ENCODE results near the gene CCIN. TPM values are rescaled to one million over a fixed set of nuclear protein-coding genes. Genes with fewer than 3 reads are reported as not detected.

The CCIN gene
- 1.4 TPM in 1 of 2 replicates, not detected in the other for total RNA-seq

GRCh38 chr9:36169166-36169565 lies at the start of gene CCIN:
TSS of gene CCIN (plus strand) at chr9:36169388. CDS start at chr9:36169503, 115 bp downstream.

DNA sequence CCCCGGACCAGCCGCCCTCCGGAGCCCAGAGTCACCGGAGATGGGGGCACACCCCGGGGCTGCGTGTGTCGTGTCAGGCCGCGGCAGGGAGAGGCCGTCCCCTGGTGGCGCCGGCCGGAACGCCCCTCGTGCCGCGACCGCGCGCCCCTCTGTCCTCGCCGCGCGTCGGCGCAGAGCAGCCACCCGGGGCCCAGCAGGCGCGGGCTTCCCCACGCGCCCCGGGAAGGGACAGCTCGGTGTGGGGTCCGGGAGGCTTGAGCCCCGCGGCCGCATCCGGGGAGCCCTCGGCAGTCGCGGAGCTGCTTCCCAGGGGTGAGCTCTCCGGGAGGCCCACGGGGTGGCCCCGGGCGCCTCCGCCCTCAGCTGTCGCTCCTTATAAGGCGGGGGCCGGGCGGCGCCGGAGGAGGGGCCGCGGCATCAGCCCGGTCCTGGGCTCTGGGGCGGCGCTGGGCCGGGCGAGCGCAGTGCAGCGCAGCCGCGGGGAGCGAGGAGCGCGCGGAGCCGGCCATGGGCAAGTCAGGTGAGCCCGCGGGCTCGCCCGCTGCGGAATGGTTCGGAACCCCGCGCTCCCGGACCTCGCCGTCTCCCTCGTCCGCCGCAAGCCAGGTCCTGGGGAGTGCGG lies 32.8 kb upstream of the CCIN start, which contains the start of gene GLIPR2:
Gene GLIPR2 (plus strand): TSS at position 462 of the 622 bp plus-strand sequence. CDS start 46 bp downstream, at position 508.

DNA sequence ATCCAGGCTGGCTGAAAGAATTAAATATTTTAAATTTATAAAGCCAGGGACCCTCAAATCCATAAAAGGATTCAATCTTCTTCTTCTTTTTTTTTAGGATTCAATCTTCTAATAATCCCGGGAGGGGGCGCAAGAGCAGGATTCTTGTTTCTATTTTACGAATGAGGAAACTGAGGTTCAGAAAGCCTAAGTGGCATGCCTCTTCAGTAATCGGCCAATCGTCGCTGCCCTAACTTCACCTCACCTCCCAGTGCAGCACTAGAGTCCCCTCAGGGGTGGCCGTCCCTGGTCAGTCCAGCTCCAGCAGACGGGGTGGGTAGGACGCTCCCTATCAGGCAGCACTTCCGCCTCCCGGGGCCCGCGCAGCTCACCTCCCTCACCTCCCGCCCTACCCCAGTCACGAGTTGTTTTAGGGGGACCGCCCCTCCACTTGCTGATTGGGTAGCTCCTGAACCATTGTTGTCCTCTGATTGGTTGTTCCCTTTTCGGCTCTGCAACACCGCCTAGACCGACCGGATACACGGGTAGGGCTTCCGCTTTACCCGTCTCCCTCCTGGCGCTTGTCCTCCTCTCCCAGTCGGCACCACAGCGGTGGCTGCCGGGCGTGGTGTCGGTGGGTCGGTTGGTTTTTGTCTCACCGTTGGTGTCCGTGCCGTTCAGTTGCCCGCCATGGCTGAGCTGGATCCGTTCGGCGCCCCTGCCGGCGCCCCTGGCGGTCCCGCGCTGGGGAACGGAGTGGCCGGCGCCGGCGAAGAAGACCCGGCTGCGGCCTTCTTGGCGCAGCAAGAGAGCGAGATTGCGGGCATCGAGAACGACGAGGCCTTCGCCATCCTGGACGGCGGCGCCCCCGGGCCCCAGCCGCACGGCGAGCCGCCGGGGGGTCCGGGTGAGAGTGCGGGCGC lies 21.5 kb downstream of the CCIN start, which contains the start of gene CLTA:
Gene CLTA (plus strand): TSS at position 534 of the 902 bp plus-strand sequence. CDS start 136 bp downstream, at position 670.

Other genes with a start within 250 kb of the CCIN start
- gene OR2S2, start 211.2 kb upstream of the CCIN start, total RNA-seq: not detected in 2 replicates
- gene RECK, start 132.5 kb upstream of the CCIN start, total RNA-seq: 0.64 and 1.7 TPM in 2 replicates
- under 0.01 and 14.5 TPM in 2 replicates for gene GLIPR2, start 32.7 kb upstream of the CCIN start, total RNA-seq
- gene CLTA, start 21.5 kb downstream of the CCIN start, total RNA-seq: 353 and 421 TPM in 2 replicates
- gene GNE, start 89.1 kb downstream of the CCIN start, total RNA-seq: 18.1 and 25.2 TPM in 2 replicates
- gene RNF38, start 230.9 kb downstream of the CCIN start, total RNA-seq: 5.1 and 7.5 TPM in 2 replicates